SK-N-SH treated with all-trans-retinoic acid at 6 μM for 48 hours (cell line): ENCODE data around the gene SLC1A6.

Experiments
- ATAC-seq: fragments of 200-7000 bp; cut with Tn5 transposase; 3 replicates; pipeline ENCODE4 v1.9.1; 2020; ENCODE audit warnings: mild to moderate bottlenecking, moderate library complexity
- ARNTL ChIP-seq: fragments of 450-650 bp; formaldehyde crosslinking; IDR thresholded peaks from 2 replicates; pipeline ENCODE4 v1.5.0; 2020; ENCODE audit warnings: low read depth, mild to moderate bottlenecking, moderate library complexity, borderline replicate concordance
- BACH2 ChIP-seq: fragments of 250-450 bp; sonication (Bioruptor Pico); IDR thresholded peaks from 2 replicates; pipeline ENCODE4 v1.9.0; 2021; ENCODE audit warnings: mild to moderate bottlenecking, borderline replicate concordance
- CSDC2 ChIP-seq: fragments of 250-450 bp; sonication (Bioruptor Pico); IDR thresholded peaks from 2 replicates; pipeline ENCODE4 v1.5.0; 2020; ENCODE audit warnings: mild to moderate bottlenecking, moderate library complexity
- ESRRG ChIP-seq: fragments of 250-450 bp; sonication (Bioruptor Pico); IDR thresholded peaks from 2 replicates; pipeline ENCODE4 v1.6.1; 2021; ENCODE audit warnings: mild to moderate bottlenecking
- GLIS3 ChIP-seq: fragments of 250-450 bp; sonication (Bioruptor Pico); IDR thresholded peaks from 2 replicates; pipeline ENCODE4 v1.5.0; 2020; ENCODE audit warnings: mild to moderate bottlenecking, moderate library complexity
- ISL1 ChIP-seq: fragments of 250-450 bp; sonication (Bioruptor Pico); IDR thresholded peaks from 2 replicates; pipeline ENCODE4 v2.1.2; 2022; ENCODE audit warnings: mild to moderate bottlenecking, moderate library complexity
- PPARA ChIP-seq: fragments of 250-450 bp; sonication (Bioruptor Pico); IDR thresholded peaks from 2 replicates; pipeline ENCODE4 v1.5.0; 2020; ENCODE audit warnings: mild to moderate bottlenecking, borderline replicate concordance
- RARB ChIP-seq: fragments of 250-450 bp; sonication (Bioruptor Pico); IDR thresholded peaks from 2 replicates; pipeline ENCODE4 v1.8.0; 2021; ENCODE audit warnings: mild to moderate bottlenecking, moderate library complexity
- SNAI2 ChIP-seq: fragments of 250-450 bp; sonication (Bioruptor Pico); IDR thresholded peaks from 2 replicates; pipeline ENCODE4 v1.5.0; 2020; ENCODE audit warnings: mild to moderate bottlenecking, moderate library complexity
- TOX ChIP-seq: fragments of 250-450 bp; sonication (Bioruptor Pico); IDR thresholded peaks from 2 replicates; pipeline ENCODE4 v1.8.0; 2021; ENCODE audit warnings: mild to moderate bottlenecking, moderate library complexity, borderline replicate concordance
- ZC3H10 ChIP-seq: fragments of 250-450 bp; sonication (Bioruptor Pico); IDR thresholded peaks from 2 replicates; pipeline ENCODE4 v1.5.1; 2021; ENCODE audit warnings: mild to moderate bottlenecking, moderate library complexity
- ZFP3 ChIP-seq: fragments of 250-450 bp; sonication (Bioruptor Pico); IDR thresholded peaks from 2 replicates; pipeline ENCODE4 v1.5.0; 2020; ENCODE audit warnings: mild to moderate bottlenecking, moderate library complexity
- ZFP30 ChIP-seq: fragments of 450-650 bp; formaldehyde crosslinking; IDR thresholded peaks from 2 replicates; pipeline ENCODE4 v1.5.0; 2022; ENCODE audit warnings: mild to moderate bottlenecking, moderate library complexity
- ZNF565 ChIP-seq: fragments of 450-650 bp; formaldehyde crosslinking; conservative IDR thresholded peaks from 2 replicates; pipeline ENCODE4 v1.5.0; 2020; ENCODE audit warnings: low read depth, mild to moderate bottlenecking, moderate library complexity
- ZNF70 ChIP-seq: fragments of 450-650 bp; formaldehyde crosslinking; IDR thresholded peaks from 2 replicates; pipeline ENCODE4 v1.5.0; 2020; ENCODE audit warnings: mild to moderate bottlenecking, moderate library complexity
- ZNF8 ChIP-seq: fragments of 450-650 bp; formaldehyde crosslinking; IDR thresholded peaks from 2 replicates; pipeline ENCODE4 v1.5.0; 2020; ENCODE audit warnings: mild to moderate bottlenecking, moderate library complexity
- TF ChIP-seq, protein P1 (sequence below): fragments of 250-450 bp; sonication (Bioruptor Pico); IDR thresholded peaks from 2 replicates; pipeline ENCODE4 v1.8.0; 2020; ENCODE audit warnings: mild to moderate bottlenecking, moderate library complexity, borderline replicate concordance
- TF ChIP-seq, protein P2 (sequence below): fragments of 250-450 bp; sonication (Bioruptor Pico); IDR thresholded peaks from 2 replicates; pipeline ENCODE4 v1.5.1; 2021; ENCODE audit warnings: mild to moderate bottlenecking, moderate library complexity
- TF ChIP-seq, protein P3 (sequence below): fragments of 250-450 bp; sonication (Bioruptor Pico); IDR thresholded peaks from 2 replicates; pipeline ENCODE4 v1.5.1; 2020; ENCODE audit warnings: low read depth, mild to moderate bottlenecking, moderate library complexity
- TF ChIP-seq, protein P4 (sequence below): fragments of 250-450 bp; sonication (Bioruptor Pico); IDR thresholded peaks from 2 replicates; pipeline ENCODE4 v1.8.0; 2021; ENCODE audit warnings: low read depth, mild to moderate bottlenecking, moderate library complexity, borderline replicate concordance
- TF ChIP-seq, protein P5 (sequence below): fragments of 250-450 bp; sonication (Bioruptor Pico); IDR thresholded peaks from 2 replicates; pipeline ENCODE4 v1.5.0; 2020; ENCODE audit warnings: mild to moderate bottlenecking, moderate library complexity

Gene SLC1A6

DNA sequence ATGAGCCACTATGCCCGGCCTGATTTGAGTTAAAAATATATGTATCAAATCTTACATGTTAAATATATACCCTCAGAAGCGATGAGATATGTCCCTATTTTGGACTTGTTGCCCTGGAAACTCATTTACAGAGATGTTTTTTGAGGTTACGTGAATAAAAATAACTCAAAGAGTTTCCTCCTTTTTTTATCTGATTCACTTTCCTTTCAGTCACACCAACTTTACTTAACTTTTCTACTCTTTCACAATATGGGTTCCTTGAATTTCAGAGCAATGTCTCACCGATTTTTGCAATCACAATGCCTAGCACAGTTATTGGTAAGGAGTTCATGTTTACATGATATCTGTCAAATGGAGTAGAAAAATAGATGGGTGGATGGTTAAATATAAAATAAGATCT is 36.1 kb downstream of the SLC1A6 start:
- no peak for ATAC-seq
- TF ChIP-seq TOX (CRISPR knock-in tag) (no peak), GLIS3 (CRISPR knock-in tag) (no peak), PPARA (CRISPR knock-in tag) (no peak), ESRRG (CRISPR knock-in tag) (no peak), SNAI2 (CRISPR knock-in tag) (no peak), ZFP3 (CRISPR knock-in tag) (no peak), ZNF565 (CRISPR knock-in tag) (no peak), ZFP30 (CRISPR knock-in tag) (no peak), ISL1 (no peak), CSDC2 (CRISPR knock-in tag) (no peak), RARB (CRISPR knock-in tag) (no peak), ZC3H10 (CRISPR knock-in tag) (no peak)
- TF ChIP-seq, protein P1, sequence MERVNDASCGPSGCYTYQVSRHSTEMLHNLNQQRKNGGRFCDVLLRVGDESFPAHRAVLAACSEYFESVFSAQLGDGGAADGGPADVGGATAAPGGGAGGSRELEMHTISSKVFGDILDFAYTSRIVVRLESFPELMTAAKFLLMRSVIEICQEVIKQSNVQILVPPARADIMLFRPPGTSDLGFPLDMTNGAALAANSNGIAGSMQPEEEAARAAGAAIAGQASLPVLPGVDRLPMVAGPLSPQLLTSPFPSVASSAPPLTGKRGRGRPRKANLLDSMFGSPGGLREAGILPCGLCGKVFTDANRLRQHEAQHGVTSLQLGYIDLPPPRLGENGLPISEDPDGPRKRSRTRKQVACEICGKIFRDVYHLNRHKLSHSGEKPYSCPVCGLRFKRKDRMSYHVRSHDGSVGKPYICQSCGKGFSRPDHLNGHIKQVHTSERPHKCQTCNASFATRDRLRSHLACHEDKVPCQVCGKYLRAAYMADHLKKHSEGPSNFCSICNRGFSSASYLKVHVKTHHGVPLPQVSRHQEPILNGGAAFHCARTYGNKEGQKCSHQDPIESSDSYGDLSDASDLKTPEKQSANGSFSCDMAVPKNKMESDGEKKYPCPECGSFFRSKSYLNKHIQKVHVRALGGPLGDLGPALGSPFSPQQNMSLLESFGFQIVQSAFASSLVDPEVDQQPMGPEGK: no peak
- TF ChIP-seq, protein P2, sequence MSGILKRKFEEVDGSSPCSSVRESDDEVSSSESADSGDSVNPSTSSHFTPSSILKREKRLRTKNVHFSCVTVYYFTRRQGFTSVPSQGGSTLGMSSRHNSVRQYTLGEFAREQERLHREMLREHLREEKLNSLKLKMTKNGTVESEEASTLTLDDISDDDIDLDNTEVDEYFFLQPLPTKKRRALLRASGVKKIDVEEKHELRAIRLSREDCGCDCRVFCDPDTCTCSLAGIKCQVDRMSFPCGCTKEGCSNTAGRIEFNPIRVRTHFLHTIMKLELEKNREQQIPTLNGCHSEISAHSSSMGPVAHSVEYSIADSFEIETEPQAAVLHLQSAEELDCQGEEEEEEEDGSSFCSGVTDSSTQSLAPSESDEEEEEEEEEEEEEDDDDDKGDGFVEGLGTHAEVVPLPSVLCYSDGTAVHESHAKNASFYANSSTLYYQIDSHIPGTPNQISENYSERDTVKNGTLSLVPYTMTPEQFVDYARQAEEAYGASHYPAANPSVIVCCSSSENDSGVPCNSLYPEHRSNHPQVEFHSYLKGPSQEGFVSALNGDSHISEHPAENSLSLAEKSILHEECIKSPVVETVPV: no peak
- TF ChIP-seq, protein P3, sequence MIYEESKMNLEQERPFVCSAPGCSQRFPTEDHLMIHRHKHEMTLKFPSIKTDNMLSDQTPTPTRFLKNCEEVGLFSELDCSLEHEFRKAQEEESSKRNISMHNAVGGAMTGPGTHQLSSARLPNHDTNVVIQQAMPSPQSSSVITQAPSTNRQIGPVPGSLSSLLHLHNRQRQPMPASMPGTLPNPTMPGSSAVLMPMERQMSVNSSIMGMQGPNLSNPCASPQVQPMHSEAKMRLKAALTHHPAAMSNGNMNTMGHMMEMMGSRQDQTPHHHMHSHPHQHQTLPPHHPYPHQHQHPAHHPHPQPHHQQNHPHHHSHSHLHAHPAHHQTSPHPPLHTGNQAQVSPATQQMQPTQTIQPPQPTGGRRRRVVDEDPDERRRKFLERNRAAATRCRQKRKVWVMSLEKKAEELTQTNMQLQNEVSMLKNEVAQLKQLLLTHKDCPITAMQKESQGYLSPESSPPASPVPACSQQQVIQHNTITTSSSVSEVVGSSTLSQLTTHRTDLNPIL (CRISPR knock-in tag): no peak
- TF ChIP-seq, protein P4, sequence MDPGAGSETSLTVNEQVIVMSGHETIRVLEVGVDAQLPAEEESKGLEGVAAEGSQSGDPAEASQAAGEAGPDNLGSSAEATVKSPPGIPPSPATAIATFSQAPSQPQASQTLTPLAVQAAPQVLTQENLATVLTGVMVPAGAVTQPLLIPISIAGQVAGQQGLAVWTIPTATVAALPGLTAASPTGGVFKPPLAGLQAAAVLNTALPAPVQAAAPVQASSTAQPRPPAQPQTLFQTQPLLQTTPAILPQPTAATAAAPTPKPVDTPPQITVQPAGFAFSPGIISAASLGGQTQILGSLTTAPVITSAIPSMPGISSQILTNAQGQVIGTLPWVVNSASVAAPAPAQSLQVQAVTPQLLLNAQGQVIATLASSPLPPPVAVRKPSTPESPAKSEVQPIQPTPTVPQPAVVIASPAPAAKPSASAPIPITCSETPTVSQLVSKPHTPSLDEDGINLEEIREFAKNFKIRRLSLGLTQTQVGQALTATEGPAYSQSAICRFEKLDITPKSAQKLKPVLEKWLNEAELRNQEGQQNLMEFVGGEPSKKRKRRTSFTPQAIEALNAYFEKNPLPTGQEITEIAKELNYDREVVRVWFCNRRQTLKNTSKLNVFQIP: no peak

DNA sequence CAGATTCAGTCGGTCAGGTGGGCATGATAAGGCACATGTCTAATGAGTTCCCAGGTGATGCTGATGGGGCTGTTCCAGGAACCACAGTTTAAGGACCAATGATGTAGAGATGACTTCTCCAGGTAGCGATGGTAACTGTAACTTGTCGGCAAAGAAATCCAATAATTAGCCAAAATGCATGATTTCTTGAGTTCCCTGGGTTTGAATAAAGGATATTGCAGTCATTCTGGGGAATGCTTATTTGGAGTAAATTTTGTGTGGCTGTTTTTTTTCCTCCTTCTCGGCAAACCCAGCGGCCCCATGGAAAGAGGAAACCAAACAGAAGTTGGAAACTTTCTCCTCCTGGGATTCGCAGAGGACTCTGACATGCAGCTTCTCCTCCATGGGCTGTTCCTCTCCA is 38.5 kb downstream of the SLC1A6 start, which contains the start of gene OR7C2:
OR7C2 (plus strand) TSS at position 301 of the 400 bp plus-strand sequence; CDS start at position 301, 0 bp downstream.
- no peak for TF ChIP-seq ZFP3 (CRISPR knock-in tag)
- TF ChIP-seq ZNF70 (CRISPR knock-in tag): no peak
- TF ChIP-seq ZNF8 (CRISPR knock-in tag): no peak
- TF ChIP-seq, protein P4: no peak
- no peak for TF ChIP-seq BACH2
- TF ChIP-seq TOX (CRISPR knock-in tag): no peak
- no peak for TF ChIP-seq GLIS3 (CRISPR knock-in tag)
- TF ChIP-seq ZNF565 (CRISPR knock-in tag): no peak
- TF ChIP-seq, protein P1: no peak
- no peak for TF ChIP-seq PPARA (CRISPR knock-in tag)
- TF ChIP-seq, protein P5, sequence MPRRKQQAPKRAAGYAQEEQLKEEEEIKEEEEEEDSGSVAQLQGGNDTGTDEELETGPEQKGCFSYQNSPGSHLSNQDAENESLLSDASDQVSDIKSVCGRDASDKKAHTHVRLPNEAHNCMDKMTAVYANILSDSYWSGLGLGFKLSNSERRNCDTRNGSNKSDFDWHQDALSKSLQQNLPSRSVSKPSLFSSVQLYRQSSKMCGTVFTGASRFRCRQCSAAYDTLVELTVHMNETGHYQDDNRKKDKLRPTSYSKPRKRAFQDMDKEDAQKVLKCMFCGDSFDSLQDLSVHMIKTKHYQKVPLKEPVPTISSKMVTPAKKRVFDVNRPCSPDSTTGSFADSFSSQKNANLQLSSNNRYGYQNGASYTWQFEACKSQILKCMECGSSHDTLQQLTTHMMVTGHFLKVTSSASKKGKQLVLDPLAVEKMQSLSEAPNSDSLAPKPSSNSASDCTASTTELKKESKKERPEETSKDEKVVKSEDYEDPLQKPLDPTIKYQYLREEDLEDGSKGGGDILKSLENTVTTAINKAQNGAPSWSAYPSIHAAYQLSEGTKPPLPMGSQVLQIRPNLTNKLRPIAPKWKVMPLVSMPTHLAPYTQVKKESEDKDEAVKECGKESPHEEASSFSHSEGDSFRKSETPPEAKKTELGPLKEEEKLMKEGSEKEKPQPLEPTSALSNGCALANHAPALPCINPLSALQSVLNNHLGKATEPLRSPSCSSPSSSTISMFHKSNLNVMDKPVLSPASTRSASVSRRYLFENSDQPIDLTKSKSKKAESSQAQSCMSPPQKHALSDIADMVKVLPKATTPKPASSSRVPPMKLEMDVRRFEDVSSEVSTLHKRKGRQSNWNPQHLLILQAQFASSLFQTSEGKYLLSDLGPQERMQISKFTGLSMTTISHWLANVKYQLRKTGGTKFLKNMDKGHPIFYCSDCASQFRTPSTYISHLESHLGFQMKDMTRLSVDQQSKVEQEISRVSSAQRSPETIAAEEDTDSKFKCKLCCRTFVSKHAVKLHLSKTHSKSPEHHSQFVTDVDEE (CRISPR knock-in tag): no peak
- TF ChIP-seq ARNTL (CRISPR knock-in tag): no peak
- no peak for TF ChIP-seq ISL1
- TF ChIP-seq ESRRG (CRISPR knock-in tag): no peak
- TF ChIP-seq, protein P3 (CRISPR knock-in tag): no peak
- no peak for TF ChIP-seq ZC3H10 (CRISPR knock-in tag)
- TF ChIP-seq, protein P2: no peak
- TF ChIP-seq ZFP30 (CRISPR knock-in tag): no peak
- TF ChIP-seq RARB (CRISPR knock-in tag): no peak
- no peak for TF ChIP-seq SNAI2 (CRISPR knock-in tag)
- ATAC-seq: no peak
